ENCODE measurements around the gene PSG11.
"Not testable (repeated sequence)": the region's sequence is repeated elsewhere in the genome, so short reads cannot be mapped to it uniquely, and the experiment has no call there.

Gene PSG11

GRCh38 chr19:43026369-43026768, at the start of gene PSG11:
TSS of gene PSG11 (minus strand) at chr19:43026469. CDS start at chr19:43026372, 97 bp downstream.
- not testable (repeated sequence) for FAIRE-seq

- FAIRE-seq, result not testable (repeated sequence)
These were observed 36.1 kb upstream of the PSG11 start for GRCh38 chr19:43062418-43062817.

- FAIRE-seq, result peak; percentile 86
These were observed 35.1 kb upstream of the PSG11 start for GRCh38 chr19:43061326-43061725.

- not testable (repeated sequence) for FAIRE-seq
These were observed 34.0 kb upstream of the PSG11 start for GRCh38 chr19:43060254-43060653.

- not testable (repeated sequence) for FAIRE-seq
These were observed 33.2 kb upstream of the PSG11 start for GRCh38 chr19:43059482-43059881.

GRCh38 chr19:43058440-43058839, 32.2 kb upstream of the PSG11 start:
- FAIRE-seq, result not testable (repeated sequence)

- not testable (repeated sequence) for FAIRE-seq
These were observed 21.7 kb upstream of the PSG11 start for GRCh38 chr19:43047966-43048365.

GRCh38 chr19:43046578-43046977, 20.3 kb upstream of the PSG11 start:
- FAIRE-seq, result not testable (repeated sequence)

- FAIRE-seq, result peak; percentile 98
These were observed 17.4 kb upstream of the PSG11 start for GRCh38 chr19:43043492-43044180.

GRCh38 chr19:43031645-43032044, 5.4 kb upstream of the PSG11 start:
- FAIRE-seq, result peak; percentile 91

GRCh38 chr19:43028866-43029265, 2.6 kb upstream of the PSG11 start:
- FAIRE-seq, result peak; percentile 98

- FAIRE-seq, result peak; percentile 58
These were observed 1.7 kb upstream of the PSG11 start for GRCh38 chr19:43027985-43028384.

- not testable (repeated sequence) for FAIRE-seq
These were observed 792 bp upstream of the PSG11 start for GRCh38 chr19:43027061-43027460.

GRCh38 chr19:43022098-43022497, 4.2 kb downstream of the PSG11 start:
- FAIRE-seq, result peak; percentile 100

GRCh38 chr19:43021629-43022028, 4.6 kb downstream of the PSG11 start:
- not testable (repeated sequence) for FAIRE-seq

GRCh38 chr19:43019588-43019987, 6.7 kb downstream of the PSG11 start:
- not testable (repeated sequence) for FAIRE-seq

GRCh38 chr19:43005841-43006240, 20.4 kb downstream of the PSG11 start:
- FAIRE-seq, result not testable (repeated sequence)

GRCh38 chr19:43004846-43005245, 21.4 kb downstream of the PSG11 start:
- FAIRE-seq, result peak; percentile 98

GRCh38 chr19:43003634-43004033, 22.6 kb downstream of the PSG11 start:
- FAIRE-seq, result not testable (repeated sequence)

GRCh38 chr19:43002948-43003347, 23.3 kb downstream of the PSG11 start:
- FAIRE-seq, result peak; percentile 95

GRCh38 chr19:42996161-42996560, 30.1 kb downstream of the PSG11 start:
- FAIRE-seq, result not testable (repeated sequence)

- peak; percentile 17 for FAIRE-seq
These were observed 34.2 kb downstream of the PSG11 start for GRCh38 chr19:42992029-42992604.

- FAIRE-seq, result no peak
These were observed 36.4 kb downstream of the PSG11 start for GRCh38 chr19:42989851-42990250.

- not testable (repeated sequence) for FAIRE-seq
These were observed 37.1 kb downstream of the PSG11 start for GRCh38 chr19:42989186-42989585.

All from G401.6 (cell line).